GM12878 (cell line): ENCODE data around the gene SLC5A10. TPM values are rescaled to one million over a fixed set of nuclear protein-coding genes. Genes with fewer than 3 reads are reported as not detected.

Source experiments
- ATAC-seq: fragments of 200-7000 bp; cut with Tn5 transposase; 3 replicates; pipeline ENCODE4 v1.9.1; 2020; ENCODE audit warnings: mild to moderate bottlenecking, moderate library complexity
- BruUV-seq: library from RNA; stranded (reverse); fragments of 400-500 nt; replicated peaks from 2 replicates; lab custom pipeline; 2021; lab: Mats Ljungman, UMichigan
- CTCF ChIA-PET: fragments of 300-600 bp; sonication (Branson Sonifier 250); formaldehyde crosslinking; extraction: SDS; loops from one replicate; lab custom pipeline; 2021; ENCODE audit warnings: inconsistent platforms; lab: Yijun Ruan, JAX
- POLR2A ChIA-PET: fragments of 350-600 bp; formaldehyde crosslinking; extraction: SDS; loops from one replicate; lab custom pipeline; 2021; ENCODE audit warnings: inconsistent platforms; lab: Charles Lee
- RAD21 ChIA-PET: fragments of 300-600 bp; sonication (Branson Sonifier 250); formaldehyde crosslinking; loops from one replicate; lab custom pipeline; 2023; ENCODE audit warnings: antibody characterized with exemption; ENCODE audit not compliant: unreplicated experiment; lab: Charles Lee
- SMC1A ChIA-PET: fragments of 300-600 bp; sonication (Branson Sonifier 250); formaldehyde crosslinking; loops from one replicate; lab custom pipeline; 2023; ENCODE audit not compliant: unreplicated experiment, uncharacterized antibody; lab: Charles Lee
- DNase-seq: peaks from one replicate; pipeline ENCODE4 v3.0.0-alpha.2; 2011; ENCODE audit warnings: low read depth, low spot score
- FAIRE-seq: peaks from 3 replicates; lab custom pipeline; 2011; peaks lifted over from hg19 to GRCh38; lab: Jason Lieb, UNC
- H2AFZ ChIP-seq: 2 replicates; pipeline ENCODE4 v1.6.0; 2011; ENCODE audit warnings: low read depth, low read length, control low read depth; ENCODE audit not compliant: control insufficient read depth
- H3K27ac ChIP-seq: 2 replicates; pipeline ENCODE4 v1.5.1; 2011; ENCODE audit warnings: control low read depth; ENCODE audit not compliant: control insufficient read depth, insufficient read depth
- H3K27me3 ChIP-seq, 2 experiments: replicated peaks in 1 of 2; 2 replicates each; pipeline versions ENCODE4 v1.6.0 to v1.6.1; 2011; ENCODE audit warnings: low read length in 1 of 2; ENCODE audit not compliant: control insufficient read depth in 2 of 2, insufficient read depth in 2 of 2
- H3K36me3 ChIP-seq, 2 experiments: 2 replicates each; pipeline ENCODE4 v1.5.1; 2011; ENCODE audit warnings: low read length in 1 of 2; ENCODE audit not compliant: control insufficient read depth in 2 of 2, insufficient read depth in 2 of 2
- H3K4me1 ChIP-seq: 2 replicates; pipeline ENCODE4 v1.6.1; 2011; ENCODE audit warnings: mild to moderate bottlenecking, low read length, moderate library complexity, mixed read lengths; ENCODE audit not compliant: control insufficient read depth, insufficient read depth
- H3K4me2 ChIP-seq: 2 replicates; pipeline ENCODE4 v1.6.0; 2011; ENCODE audit warnings: control low read depth; ENCODE audit not compliant: control insufficient read depth, insufficient read depth
- H3K4me3 ChIP-seq: fragments of 200-600 bp; sonication (generic); 2 replicates; pipeline ENCODE4 v1.5.1; 2016
- H3K79me2 ChIP-seq: 2 replicates; pipeline ENCODE4 v1.6.0; 2011; ENCODE audit warnings: low read length; ENCODE audit not compliant: control insufficient read depth, insufficient read depth
- H3K9ac ChIP-seq: 2 replicates; pipeline ENCODE4 v1.8.0; 2011; ENCODE audit warnings: low read length, control low read depth, mixed read lengths; ENCODE audit not compliant: control insufficient read depth, insufficient read depth
- H3K9me3 ChIP-seq: replicated peaks from 3 replicates; pipeline ENCODE4 v1.5.1; 2011; ENCODE audit warnings: mild to moderate bottlenecking, low read length; ENCODE audit not compliant: control insufficient read depth, insufficient read depth
- H4K20me1 ChIP-seq: 2 replicates; pipeline ENCODE4 v1.6.0; 2011; ENCODE audit not compliant: control insufficient read depth, insufficient read depth
- BMI1 ChIP-seq: fragments of 450-650 bp; IDR thresholded peaks from 2 replicates; pipeline ENCODE4 v1.6.1; 2016; ENCODE audit warnings: mild to moderate bottlenecking, moderate library complexity, borderline replicate concordance
- CBFB ChIP-seq: IDR thresholded peaks from 2 replicates; pipeline ENCODE4 v1.6.1; 2016; ENCODE audit warnings: antibody characterized with exemption, low read depth
- FOS ChIP-seq: IDR thresholded peaks from 3 replicates; pipeline ENCODE4 v1.6.1; 2011; ENCODE audit warnings: borderline replicate concordance; ENCODE audit not compliant: insufficient read length; ENCODE audit errors: extremely low read depth
- GABPA ChIP-seq: IDR thresholded peaks from 2 replicates; pipeline ENCODE4 v1.6.1; 2014; ENCODE audit warnings: antibody characterized with exemption, low read depth, mild to moderate bottlenecking, inconsistent platforms
- GATAD2B ChIP-seq: fragments of 450-650 bp; conservative IDR thresholded peaks from 2 replicates; pipeline ENCODE4 v1.6.1; 2017; ENCODE audit warnings: low read depth, mild to moderate bottlenecking, moderate library complexity
- HCFC1 ChIP-seq: fragments of 150-350 bp; IDR thresholded peaks from 2 replicates; pipeline ENCODE4 v1.6.1; 2014; ENCODE audit warnings: low read length
- JUND ChIP-seq: IDR thresholded peaks from 2 replicates; pipeline ENCODE4 v1.6.1; 2012; ENCODE audit warnings: low read depth, mild to moderate bottlenecking, low read length, improper control_type of control experiment, moderate library complexity
- KAT2A ChIP-seq: conservative IDR thresholded peaks from 2 replicates; pipeline ENCODE4 v1.6.1; 2011; ENCODE audit warnings: low read depth, low read length; ENCODE audit not compliant: control insufficient read depth
- MXI1 ChIP-seq: fragments of 150-350 bp; IDR thresholded peaks from 2 replicates; pipeline ENCODE4 v1.6.1; 2011; ENCODE audit warnings: low read depth, mild to moderate bottlenecking, inconsistent platforms, low read length, improper control_type of control experiment
- NBN ChIP-seq: fragments of 450-650 bp; IDR thresholded peaks from 2 replicates; pipeline ENCODE4 v1.6.1; 2016
- NFYA ChIP-seq: IDR thresholded peaks from 2 replicates; pipeline ENCODE4 v1.6.1; 2011; ENCODE audit warnings: low read depth, mild to moderate bottlenecking, low read length, improper control_type of control experiment, borderline replicate concordance
- RAD21 ChIP-seq: IDR thresholded peaks from 2 replicates; pipeline ENCODE4 v1.6.1; 2011; ENCODE audit warnings: mild to moderate bottlenecking, low read depth, low read length, moderate library complexity; ENCODE audit not compliant: insufficient read depth
- RAD51 ChIP-seq: fragments of 450-650 bp; IDR thresholded peaks from 2 replicates; pipeline ENCODE4 v1.6.1; 2016; ENCODE audit warnings: moderate library complexity, mild to moderate bottlenecking, inconsistent platforms
- SMC3 ChIP-seq: IDR thresholded peaks from 2 replicates; pipeline ENCODE4 v1.6.1; 2011; ENCODE audit warnings: low read length, improper control_type of control experiment, borderline replicate concordance
- YBX1 ChIP-seq: fragments of 450-650 bp; IDR thresholded peaks from 2 replicates; pipeline ENCODE4 v1.6.1; 2016; ENCODE audit warnings: antibody characterized with exemption
- ZNF217 ChIP-seq: fragments of 450-650 bp; IDR thresholded peaks from 2 replicates; pipeline ENCODE4 v1.6.1; 2017; ENCODE audit warnings: antibody characterized with exemption, mild to moderate bottlenecking
- WGBS: methylation state at CpG from one replicate; pipeline ENCODE4 v1.1.6; 2016; ENCODE audit warnings: low lambda C conversion rate; ENCODE audit not compliant: insufficient replicate concordance, insufficient coverage; ENCODE audit errors: missing lambda C conversion rate; 5-methylcytosine and 5-hydroxymethylcytosine counted together
- in situ Hi-C: fragments of 300-500 bp; cut with MboI; formaldehyde crosslinking; loops from 9 replicates; pipeline ENCODE4 v1.14.3; 2018; ENCODE audit warnings: mixed read lengths
- intact Hi-C: fragments of 100-400 bp; cut with micrococcal nuclease; formaldehyde crosslinking; loops from one replicate; pipeline ENCODE4 v1.14.2; 2022; ENCODE audit not compliant: unreplicated experiment
- polyA plus RNA-seq, 11 experiments: library from polyadenylated mRNA; depleted of rRNA in 4 of 11; unstranded in 6 of 11; stranded (reverse) in 5 of 11; fragments of >200 nt; fragmentation: Nextera tagmentation in 4 of 11; fragmentation: Illumina TruSeq in 1 of 11; extraction: Ambion mirVana in 4 of 11; extraction: Trizol in 1 of 11; gene quantifications; 1 replicate in 1 of 11; 2 replicates in 10 of 11; pipeline versions ENCODE4 v1.2.1 to v1.2.3, GENCODE V29; 2011 to 2016; ENCODE audit warnings: inconsistent platforms in 2 of 11, missing spikeins in 2 of 11, low read depth in 1 of 11
- total RNA-seq, 4 experiments: library from RNA; depleted of rRNA in 3 of 4; stranded (reverse); fragments of >200 nt in 3 of 4; fragmentation: Illumina TruSeq in 1 of 4; extraction: Trizol in 1 of 4; gene quantifications; 2 replicates each; pipeline versions ENCODE4 v1.2.1 to v1.2.3, GENCODE V29; 2013 to 2021
- TF ChIP-seq, protein P1 (sequence below): fragments of 450-650 bp; IDR thresholded peaks from 2 replicates; pipeline ENCODE4 v1.6.1; 2018; ENCODE audit warnings: borderline replicate concordance, mild to moderate bottlenecking; ENCODE audit not compliant: partially characterized antibody
- TF ChIP-seq, protein P2 (sequence below): fragments of 450-650 bp; IDR thresholded peaks from 2 replicates; pipeline ENCODE4 v1.6.1; 2016; ENCODE audit warnings: mild to moderate bottlenecking, moderate library complexity, borderline replicate concordance

Gene SLC5A10
- total and polyA plus RNA-seq, 10 of the 15 experiments (the other 5 are each of a cell fraction or from before 2014, with no cell fraction given), result under 0.01 to 0.18 (median 0.07) TPM; not detected in 4

DNA sequence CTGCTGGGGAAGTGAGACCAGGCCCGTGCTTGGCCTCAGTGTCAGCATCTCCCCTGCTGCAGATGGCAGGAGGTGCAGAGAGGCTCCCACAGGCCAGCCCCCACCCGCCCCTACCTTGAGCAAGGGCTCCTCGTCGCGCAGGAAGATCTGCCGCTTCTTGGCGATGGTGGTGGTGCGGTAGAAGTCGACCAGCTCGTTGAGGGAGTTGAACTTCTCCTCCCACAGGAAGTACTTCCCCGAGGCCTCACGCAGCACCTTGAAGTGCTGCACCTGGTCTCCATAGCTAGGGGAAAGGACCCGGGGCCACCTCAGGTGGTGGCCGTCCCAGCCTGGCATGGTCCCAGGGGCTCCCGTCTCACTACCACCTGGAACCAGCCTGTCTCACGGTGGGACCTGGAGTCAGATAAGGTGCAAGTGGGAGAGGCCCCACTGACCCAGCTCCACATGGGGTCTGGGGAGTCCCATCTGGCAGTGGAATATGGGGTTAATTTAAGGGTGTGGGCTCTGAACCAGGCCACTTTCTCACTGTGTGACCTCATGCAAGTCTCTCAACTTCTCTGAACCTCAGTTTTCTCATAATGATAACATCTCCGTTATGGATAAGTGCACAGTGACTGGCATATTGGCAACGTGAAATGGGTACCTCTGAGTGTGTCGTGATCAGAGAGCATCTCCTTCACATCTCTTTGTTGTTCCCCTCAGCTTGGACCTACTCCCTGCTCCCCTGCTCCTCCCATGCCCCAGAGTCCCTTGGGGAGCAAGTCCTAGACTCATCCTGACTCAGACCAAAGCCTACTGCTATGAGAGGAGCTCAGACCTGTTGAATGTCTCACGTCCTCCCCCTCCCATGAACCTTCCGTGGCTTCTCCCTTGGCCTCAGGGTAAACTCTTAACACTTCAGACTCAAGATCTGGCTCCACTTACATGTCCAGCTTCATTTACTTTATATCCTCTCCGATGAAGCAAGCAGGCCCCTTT is 72.4 kb downstream of the SLC5A10 start:
- Histone ChIP-seq H3K36me3 (peaks cover 0 to 15% of the 10 kb centered on the region in 2 experiments; a peak in 3 of 4 replicates), H3K4me2 (no peak overlapping the region), H3K27ac (no peak overlapping the region), H2AFZ (no peak overlapping the region), H3K9ac (no peak overlapping the region), H3K4me3 (no peak overlapping the region), H3K4me1 (no peaks in the 10 kb centered on the region), H3K9me3 (no peaks in the 10 kb centered on the region), H4K20me1 (no peaks in the 10 kb centered on the region), H3K79me2 (no peaks in the 10 kb centered on the region), H3K27me3 (no peaks in the 10 kb centered on the region)
- no peak for DNase-seq
- ChIA-PET POLR2A (interaction anchor here (0.6 kb wide), 1 partner anchor 167 kb away, joined by 3 read pairs; the partner anchor contains the start of gene PRPSAP2), RAD21 (interaction anchor here (1.4 kb wide), 1 partner anchor 66 kb away, joined by 4 read pairs; no protein-coding TSS in a partner anchor), CTCF (interaction anchor here (1.9 kb wide), 1 partner anchor 63 kb away, joined by 5 read pairs; no protein-coding TSS in a partner anchor), SMC1A (no interaction called here)
- TSS peak; percentile 22 for BruUV-seq
- no peak for FAIRE-seq
- no peak for ATAC-seq
- in situ Hi-C loops, result no loop called here
- WGBS, result 51% methylated on average over 22 of the region's 22 CpGs
- intact Hi-C loops, result no loop called here
- TF ChIP-seq GABPA, result no peak
- TF ChIP-seq SMC3, result no peak
- no peak for TF ChIP-seq HCFC1
- no peak for TF ChIP-seq CBFB
- TF ChIP-seq YBX1, result no peak
- TF ChIP-seq, protein P1, sequence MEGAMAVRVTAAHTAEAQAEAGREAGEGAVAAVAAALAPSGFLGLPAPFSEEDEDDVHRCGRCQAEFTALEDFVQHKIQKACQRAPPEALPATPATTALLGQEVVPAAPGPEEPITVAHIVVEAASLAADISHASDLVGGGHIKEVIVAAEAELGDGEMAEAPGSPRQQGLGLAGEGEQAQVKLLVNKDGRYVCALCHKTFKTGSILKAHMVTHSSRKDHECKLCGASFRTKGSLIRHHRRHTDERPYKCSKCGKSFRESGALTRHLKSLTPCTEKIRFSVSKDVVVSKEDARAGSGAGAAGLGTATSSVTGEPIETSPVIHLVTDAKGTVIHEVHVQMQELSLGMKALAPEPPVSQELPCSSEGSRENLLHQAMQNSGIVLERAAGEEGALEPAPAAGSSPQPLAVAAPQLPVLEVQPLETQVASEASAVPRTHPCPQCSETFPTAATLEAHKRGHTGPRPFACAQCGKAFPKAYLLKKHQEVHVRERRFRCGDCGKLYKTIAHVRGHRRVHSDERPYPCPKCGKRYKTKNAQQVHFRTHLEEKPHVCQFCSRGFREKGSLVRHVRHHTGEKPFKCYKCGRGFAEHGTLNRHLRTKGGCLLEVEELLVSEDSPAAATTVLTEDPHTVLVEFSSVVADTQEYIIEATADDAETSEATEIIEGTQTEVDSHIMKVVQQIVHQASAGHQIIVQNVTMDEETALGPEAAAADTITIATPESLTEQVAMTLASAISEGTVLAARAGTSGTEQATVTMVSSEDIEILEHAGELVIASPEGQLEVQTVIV, result no peak
- TF ChIP-seq BMI1, result no peak
- no peak for TF ChIP-seq KAT2A
- no peak for TF ChIP-seq NBN
- no peak for TF ChIP-seq FOS
- no peak for TF ChIP-seq MXI1
- TF ChIP-seq RAD51, result no peak
- TF ChIP-seq, protein P2, sequence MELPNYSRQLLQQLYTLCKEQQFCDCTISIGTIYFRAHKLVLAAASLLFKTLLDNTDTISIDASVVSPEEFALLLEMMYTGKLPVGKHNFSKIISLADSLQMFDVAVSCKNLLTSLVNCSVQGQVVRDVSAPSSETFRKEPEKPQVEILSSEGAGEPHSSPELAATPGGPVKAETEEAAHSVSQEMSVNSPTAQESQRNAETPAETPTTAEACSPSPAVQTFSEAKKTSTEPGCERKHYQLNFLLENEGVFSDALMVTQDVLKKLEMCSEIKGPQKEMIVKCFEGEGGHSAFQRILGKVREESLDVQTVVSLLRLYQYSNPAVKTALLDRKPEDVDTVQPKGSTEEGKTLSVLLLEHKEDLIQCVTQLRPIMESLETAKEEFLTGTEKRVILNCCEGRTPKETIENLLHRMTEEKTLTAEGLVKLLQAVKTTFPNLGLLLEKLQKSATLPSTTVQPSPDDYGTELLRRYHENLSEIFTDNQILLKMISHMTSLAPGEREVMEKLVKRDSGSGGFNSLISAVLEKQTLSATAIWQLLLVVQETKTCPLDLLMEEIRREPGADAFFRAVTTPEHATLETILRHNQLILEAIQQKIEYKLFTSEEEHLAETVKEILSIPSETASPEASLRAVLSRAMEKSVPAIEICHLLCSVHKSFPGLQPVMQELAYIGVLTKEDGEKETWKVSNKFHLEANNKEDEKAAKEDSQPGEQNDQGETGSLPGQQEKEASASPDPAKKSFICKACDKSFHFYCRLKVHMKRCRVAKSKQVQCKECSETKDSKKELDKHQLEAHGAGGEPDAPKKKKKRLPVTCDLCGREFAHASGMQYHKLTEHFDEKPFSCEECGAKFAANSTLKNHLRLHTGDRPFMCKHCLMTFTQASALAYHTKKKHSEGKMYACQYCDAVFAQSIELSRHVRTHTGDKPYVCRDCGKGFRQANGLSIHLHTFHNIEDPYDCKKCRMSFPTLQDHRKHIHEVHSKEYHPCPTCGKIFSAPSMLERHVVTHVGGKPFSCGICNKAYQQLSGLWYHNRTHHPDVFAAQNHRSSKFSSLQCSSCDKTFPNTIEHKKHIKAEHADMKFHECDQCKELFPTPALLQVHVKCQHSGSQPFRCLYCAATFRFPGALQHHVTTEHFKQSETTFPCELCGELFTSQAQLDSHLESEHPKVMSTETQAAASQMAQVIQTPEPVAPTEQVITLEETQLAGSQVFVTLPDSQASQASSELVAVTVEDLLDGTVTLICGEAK, result no peak
- no peak for TF ChIP-seq JUND
- TF ChIP-seq NFYA, result no peak
- TF ChIP-seq RAD21, result no peak
- no peak for TF ChIP-seq GATAD2B
- no peak for TF ChIP-seq ZNF217
